BJ (cell line): ENCODE measurements around the gene SPCS1. TPM values are rescaled to one million over a fixed set of nuclear protein-coding genes. Genes with fewer than 3 reads are reported as not detected.
"Not testable (repeated sequence)": the region's sequence is repeated elsewhere in the genome, so short reads cannot be mapped to it uniquely, and the experiment has no call there.

ENCODE experiments used
- CTCF ChIA-PET: fragments of 350-600 bp; formaldehyde crosslinking; extraction: SDS; loops from one replicate; lab custom pipeline; 2021; ENCODE audit warnings: antibody characterized with exemption, inconsistent platforms; lab: Yijun Ruan, JAX
- POLR2A ChIA-PET: fragments of 300-600 bp; sonication (Branson Sonifier 250); formaldehyde crosslinking; extraction: SDS; loops from one replicate; lab custom pipeline; 2021; ENCODE audit warnings: antibody characterized with exemption; lab: Charles Lee
- DNase-seq: peaks from one replicate; pipeline ENCODE4 v3.0.0-alpha.2; 2011; ENCODE audit warnings: low read depth
- H3K27me3 ChIP-seq: 2 replicates; pipeline ENCODE4 v1.6.0; 2011; ENCODE audit warnings: low read length; ENCODE audit not compliant: control insufficient read depth, insufficient read depth
- H3K36me3 ChIP-seq: 2 replicates; pipeline ENCODE4 v1.5.1; 2011; ENCODE audit warnings: low read length; ENCODE audit not compliant: control insufficient read depth, insufficient read depth
- H3K4me3 ChIP-seq: 2 replicates; pipeline ENCODE4 v1.5.1; 2011; ENCODE audit warnings: low read depth, mild to moderate bottlenecking, control low read depth, low read length
- CTCF ChIP-seq: IDR thresholded peaks from 2 replicates; pipeline ENCODE4 v1.5.1; 2011; ENCODE audit warnings: low read depth, mild to moderate bottlenecking, control low read depth, inconsistent platforms, low read length, moderate library complexity; ENCODE audit not compliant: insufficient read depth
- polyA plus RNA-seq: library from polyadenylated mRNA; depleted of rRNA; stranded (reverse); fragments of >200 nt; gene quantifications from 2 replicates; pipeline ENCODE4 v1.2.3, GENCODE V29; 2011

Gene SPCS1
- polyA plus RNA-seq, 1 experiment, result 79.6 TPM

- ChIA-PET CTCF (no interaction called here), POLR2A (interaction anchor here (0.7 kb wide), 1 partner anchor 16 kb away, joined by 14 read pairs; the partner anchor contains the start of genes GLT8D1 and SPCS1)
- Histone ChIP-seq H3K36me3 (no peaks in the 10 kb centered on the region), H3K27me3 (no peaks in the 10 kb centered on the region), H3K4me3 (no peak overlapping the region)
- no peak for DNase-seq
- no peak for TF ChIP-seq CTCF
These were observed 15.3 kb downstream of the SPCS1 start for GRCh38 chr3:52721002-52721729.

DNA sequence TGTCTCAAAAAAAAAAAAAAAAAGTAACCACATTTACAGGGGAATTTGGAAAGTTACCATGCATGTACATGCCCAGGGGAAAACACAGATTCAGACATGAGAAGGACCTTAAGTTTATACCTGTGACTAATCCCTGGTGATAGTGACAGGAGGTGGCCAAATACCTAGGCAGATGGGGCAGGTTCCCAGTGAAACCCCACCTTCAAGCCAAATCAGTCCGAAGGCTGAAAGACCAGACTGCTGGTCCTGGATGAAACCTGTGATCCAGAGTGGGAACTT is 15.8 kb downstream of the SPCS1 start:
- no peak overlapping the region for H3K4me3 ChIP-seq
- no peaks in the 10 kb centered on the region for H3K27me3 ChIP-seq
- no peaks in the 10 kb centered on the region for H3K36me3 ChIP-seq
- CTCF ChIA-PET, result no interaction called here
- no peak for DNase-seq
- TF ChIP-seq CTCF, result no peak
- POLR2A ChIA-PET, result no interaction called here

DNA sequence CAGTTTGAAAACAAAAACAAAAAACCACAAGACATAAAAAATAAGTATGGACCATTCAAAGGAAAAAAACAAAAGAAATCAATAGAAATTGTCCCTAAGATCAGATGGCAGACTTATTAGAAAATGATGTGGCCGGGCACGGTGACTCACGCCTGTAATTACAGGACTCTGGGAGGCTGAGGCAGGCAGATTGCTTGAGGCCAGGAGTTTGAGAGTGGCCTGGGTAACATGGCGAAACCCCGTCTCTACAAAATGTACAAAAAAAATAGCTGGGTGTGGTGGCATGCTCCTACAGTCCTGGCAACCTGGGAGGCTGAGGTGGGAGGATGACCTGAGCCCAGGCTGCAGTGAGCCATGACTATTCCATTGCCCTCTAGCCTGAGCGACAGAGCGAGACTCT is 16.6 kb downstream of the SPCS1 start:
- no peak for TF ChIP-seq CTCF
- CTCF ChIA-PET, result interaction anchor here (0.5 kb wide), 1 partner anchor 93 kb away, joined by 3 read pairs; no protein-coding TSS in a partner anchor

DNA sequence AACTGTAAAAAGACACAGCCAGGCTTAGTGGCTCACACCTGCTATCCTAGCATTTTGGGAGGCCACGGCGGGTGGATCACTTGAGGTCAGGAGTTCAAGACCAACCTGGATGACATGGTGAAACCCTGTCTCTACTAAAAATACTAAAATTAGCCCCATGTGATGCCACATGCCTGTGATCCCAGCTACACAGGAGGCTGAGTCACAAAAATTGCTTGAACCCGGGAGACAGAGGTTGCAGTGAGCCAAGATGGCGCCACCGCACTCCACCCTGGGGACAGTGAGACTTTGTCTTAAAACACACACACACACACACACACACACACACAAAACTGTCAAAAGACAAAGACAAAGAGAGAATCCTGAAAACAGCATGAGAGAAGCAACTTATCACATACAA is 18.0 kb downstream of the SPCS1 start:
- ChIA-PET POLR2A (no interaction called here), CTCF (no interaction called here)
- Histone ChIP-seq H3K36me3 (no peaks in the 10 kb centered on the region), H3K4me3 (no peak overlapping the region), H3K27me3 (no peaks in the 10 kb centered on the region)
- no peak for TF ChIP-seq CTCF
- DNase-seq, result no peak

More for the DNA sequence above, 16.6 kb downstream of the SPCS1 start:
- Histone ChIP-seq H3K4me3 (no peak overlapping the region), H3K27me3 (no peaks in the 10 kb centered on the region), H3K36me3 (no peaks in the 10 kb centered on the region)
- POLR2A ChIA-PET, result no interaction called here
- no peak for DNase-seq

- ChIA-PET POLR2A (no interaction called here), CTCF (interaction anchor here (0.6 kb wide), 1 partner anchor 151 kb away, joined by 3 read pairs; no protein-coding TSS in a partner anchor)
- no peak overlapping the region for H3K4me3 ChIP-seq
- no peak for DNase-seq
- no peak for TF ChIP-seq CTCF
- H3K36me3 ChIP-seq, result no peaks in the 10 kb centered on the region
- H3K27me3 ChIP-seq, result no peaks in the 10 kb centered on the region
These were observed 18.6 kb downstream of the SPCS1 start for GRCh38 chr3:52724511-52724910.

DNA sequence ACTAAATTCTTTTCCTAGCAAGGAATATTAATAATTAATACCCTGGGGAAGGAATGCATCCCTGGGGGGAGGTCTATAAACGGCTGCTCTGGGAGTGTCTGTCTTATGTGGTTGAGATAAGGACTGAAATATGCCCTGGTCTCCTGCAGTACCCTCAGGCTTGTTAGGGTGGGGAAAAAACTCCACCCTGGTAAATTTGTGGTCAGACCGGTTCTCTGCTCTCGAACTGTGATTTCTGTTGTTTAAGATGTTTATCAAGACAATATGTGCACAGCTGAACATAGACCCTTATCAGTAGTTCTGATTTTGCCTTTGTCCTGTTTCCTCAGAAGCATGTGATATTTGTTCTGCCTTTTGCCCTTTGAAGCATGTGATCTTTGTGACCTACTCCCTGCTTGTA is 22.8 kb downstream of the SPCS1 start:
- H3K27me3 ChIP-seq, H3K4me3 ChIP-seq, POLR2A ChIA-PET, CTCF ChIA-PET, H3K36me3 ChIP-seq, DNase-seq: not testable (repeated sequence)
